Large intestine (tissue), 3 donors: Measurements from ENCODE around the gene C9orf50. TPM values are rescaled to one million over a fixed set of nuclear protein-coding genes. Genes with fewer than 3 reads are reported as not detected.

Experiments
- DNase-seq, 2 donors: peaks; one replicate each; pipeline versions ENCODE4 v3.0.0 to v3.0.0-alpha.2; 2013
- H3K27ac ChIP-seq: one replicate; pipeline ENCODE4 v1.5.1; 2013; ENCODE audit warnings: low read length
- H3K27me3 ChIP-seq: 2 replicates; pipeline ENCODE4 v1.6.1; 2013; ENCODE audit warnings: low read length; ENCODE audit not compliant: control insufficient read depth, insufficient read depth
- H3K36me3 ChIP-seq: 2 replicates; pipeline ENCODE4 v1.6.1; 2013; ENCODE audit warnings: low read length; ENCODE audit not compliant: control insufficient read depth, insufficient read depth
- H3K4me1 ChIP-seq: one replicate; pipeline ENCODE4 v1.6.1; 2013; ENCODE audit warnings: low read length; ENCODE audit not compliant: control insufficient read depth, insufficient read depth
- H3K4me3 ChIP-seq: one replicate; pipeline ENCODE4 v1.5.1; 2013; ENCODE audit warnings: low read length
- H3K9me3 ChIP-seq: one replicate; pipeline ENCODE4 v1.6.1; 2013; ENCODE audit warnings: mild to moderate bottlenecking, low read depth, low read length, moderate library complexity; ENCODE audit not compliant: control insufficient read depth
- WGBS: methylation state at CpG from one replicate; pipeline ENCODE4 v1.1.5; 2013; ENCODE audit warnings: low lambda C conversion rate; ENCODE audit not compliant: insufficient coverage; 5-methylcytosine and 5-hydroxymethylcytosine counted together
- polyA plus RNA-seq: library from polyadenylated mRNA; unstranded; fragments of 120-200 nt; gene quantifications from one replicate; pipeline ENCODE4 v1.2.1, GENCODE V29; 2013

C9orf50 gene
- polyA plus RNA-seq, 1 donor: 0.33 TPM

DNA sequence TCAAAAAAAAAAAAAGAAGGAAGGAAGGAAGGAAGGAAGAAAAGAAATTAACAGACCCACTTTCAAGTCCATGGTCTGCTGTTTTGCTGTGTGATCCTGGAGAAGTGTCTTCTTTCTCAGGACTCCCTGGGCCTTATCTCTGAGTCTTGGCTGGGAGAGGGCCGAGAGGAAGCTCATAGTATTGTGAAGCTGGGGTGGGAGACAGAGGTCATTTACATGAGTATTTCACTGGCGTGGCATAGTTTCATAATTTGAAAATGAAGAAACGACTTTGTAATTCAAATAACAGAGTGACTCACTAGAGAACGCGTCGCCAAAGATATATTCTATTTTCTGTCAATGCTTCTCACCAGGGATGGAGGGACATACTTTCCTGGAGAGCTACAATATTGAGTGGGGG, 2.4 kb upstream of the C9orf50 start:
- peaks cover 15% of the 10 kb centered on the region for H3K4me1 ChIP-seq
- no peak for DNase-seq
- H3K4me3 ChIP-seq: no peak overlapping the region
- peaks cover 8% of the 10 kb centered on the region for H3K36me3 ChIP-seq
- peaks cover 11% of the 10 kb centered on the region for H3K27me3 ChIP-seq
- 94% methylated on average over 2 of the region's 6 CpGs for WGBS
- H3K9me3 ChIP-seq: peaks cover 3% of the 10 kb centered on the region
- H3K27ac ChIP-seq: no peak overlapping the region

DNA sequence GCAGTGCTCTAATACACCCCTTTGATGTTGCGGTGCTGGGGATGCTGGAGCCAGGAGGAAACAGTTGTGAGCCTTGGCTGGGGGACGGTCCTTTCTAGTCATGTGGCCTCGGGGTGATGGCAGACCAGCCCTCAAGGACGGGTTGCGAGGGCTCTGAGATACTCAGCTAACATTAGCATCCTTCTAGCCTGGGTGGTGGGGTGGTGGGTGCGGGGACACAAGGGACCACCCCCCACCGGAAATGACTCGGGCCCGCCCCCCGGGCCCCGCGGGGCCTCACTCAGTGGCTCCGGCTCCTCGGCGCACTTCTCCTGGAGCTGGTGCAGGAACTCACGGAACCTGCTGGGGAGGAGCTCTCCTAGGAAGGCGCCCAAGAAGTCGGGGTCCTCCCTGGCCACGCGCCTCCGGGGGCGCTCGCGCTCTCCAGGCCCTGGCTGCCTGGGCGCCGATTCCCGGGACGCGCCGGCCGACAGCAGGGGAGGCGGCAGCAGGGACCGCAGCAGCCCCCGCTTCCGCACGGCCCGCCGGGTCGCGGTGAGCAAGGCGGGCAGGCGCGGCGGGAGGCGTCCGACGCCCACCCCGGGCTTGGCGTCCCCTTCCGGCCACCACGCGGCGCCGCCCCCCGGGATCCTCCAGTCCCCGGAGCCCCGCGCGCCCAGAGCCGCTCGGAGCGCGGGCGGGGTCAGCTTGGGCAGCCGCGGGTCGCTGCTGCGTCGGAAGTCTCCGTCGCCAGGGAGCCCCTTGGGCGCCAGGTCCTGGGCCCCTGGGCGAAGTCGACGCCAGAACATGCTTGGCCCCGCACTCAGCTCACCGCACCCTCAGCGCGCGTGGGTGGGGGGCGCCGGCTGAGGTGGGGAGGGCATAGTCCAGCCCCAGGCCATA, 873 bp downstream of the C9orf50 start:
- H3K4me3 ChIP-seq: peak overlapping the region; percentile 44
- peaks cover 3% of the 10 kb centered on the region for H3K9me3 ChIP-seq
- H3K36me3 ChIP-seq: no peaks in the 10 kb centered on the region
- H3K4me1 ChIP-seq: peaks cover 4% of the 10 kb centered on the region
- no peak overlapping the region for H3K27ac ChIP-seq
- H3K27me3 ChIP-seq: peaks cover 11% of the 10 kb centered on the region
- WGBS: no CpG with 5 or more reads among the region's 82 CpGs
- DNase-seq: peak; percentile 57 to 79

DNA sequence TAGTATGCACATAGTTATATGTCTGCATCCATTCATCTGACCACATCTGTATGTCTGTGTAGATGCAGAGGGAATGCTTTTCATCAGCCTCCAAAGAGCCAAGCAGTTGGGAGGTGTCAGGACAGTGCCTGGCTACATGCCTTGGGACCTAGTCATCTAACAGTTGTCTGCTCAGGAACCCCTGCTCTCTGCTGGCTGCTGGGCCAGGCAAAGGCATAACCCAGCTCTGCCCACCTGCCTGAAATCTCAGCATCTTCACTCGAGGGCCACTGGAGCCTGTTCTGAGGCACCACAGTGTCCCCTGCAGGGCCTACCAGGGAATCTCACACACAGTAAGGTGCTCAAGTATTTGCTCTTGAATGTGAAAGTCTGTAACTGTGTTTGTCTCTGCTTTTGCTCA, 3.7 kb downstream of the C9orf50 start:
- H3K36me3 ChIP-seq: no peaks in the 10 kb centered on the region
- peaks cover 3% of the 10 kb centered on the region for H3K9me3 ChIP-seq
- no CpG with 5 or more reads among the region's 1 CpG for WGBS
- H3K4me1 ChIP-seq: peaks cover 4% of the 10 kb centered on the region
- peaks cover 11% of the 10 kb centered on the region for H3K27me3 ChIP-seq
- no peak overlapping the region for H3K27ac ChIP-seq
- no peak for DNase-seq
- H3K4me3 ChIP-seq: no peak overlapping the region

DNA sequence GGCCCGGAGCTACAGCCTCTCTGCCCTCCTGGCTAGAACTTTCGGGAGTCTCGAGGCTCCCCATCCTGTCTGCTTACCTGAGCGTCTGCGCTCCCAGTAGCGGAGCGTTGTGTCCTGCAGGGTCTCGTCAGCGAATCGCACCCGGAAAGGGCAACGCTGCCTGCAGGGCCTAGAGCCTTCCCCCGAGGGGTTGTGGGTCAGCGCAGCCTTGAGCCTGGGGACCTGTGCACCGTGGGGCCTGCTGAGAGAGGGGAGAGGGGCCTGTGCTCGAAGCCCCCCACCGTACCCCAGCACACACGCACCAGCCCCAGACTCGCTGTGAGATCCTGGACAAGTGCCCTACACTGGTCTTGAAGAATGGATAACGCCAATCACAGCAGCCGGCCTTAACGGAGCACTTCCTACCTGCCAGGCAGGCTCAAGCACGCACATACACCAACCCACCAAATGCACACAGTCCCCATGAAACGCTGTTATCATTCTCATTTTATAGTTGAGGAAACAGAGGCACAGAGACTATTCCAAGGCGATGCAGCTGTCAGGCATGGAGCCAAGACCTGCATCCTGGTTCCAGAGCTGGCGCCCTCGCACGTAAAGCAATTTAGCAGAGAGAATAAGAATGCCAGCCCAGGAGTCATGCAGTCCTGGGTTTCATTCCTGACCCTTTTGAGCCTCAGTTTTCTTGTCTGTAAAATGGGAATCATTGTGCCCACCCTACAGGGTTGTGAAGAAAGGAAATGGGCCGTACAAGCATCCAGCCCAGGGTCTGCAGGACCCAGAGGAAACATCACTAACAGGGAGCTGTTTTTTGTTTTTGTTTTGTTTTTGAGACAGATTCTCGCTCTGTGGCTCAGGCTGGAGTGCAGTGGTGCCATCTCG, 5.3 kb downstream of the C9orf50 start:
- no peak overlapping the region for H3K4me3 ChIP-seq
- peaks cover 3% of the 10 kb centered on the region for H3K9me3 ChIP-seq
- H3K27ac ChIP-seq: no peak overlapping the region
- peaks cover 12% of the 10 kb centered on the region for H3K4me1 ChIP-seq
- H3K27me3 ChIP-seq: peaks cover 10% of the 10 kb centered on the region
- no peaks in the 10 kb centered on the region for H3K36me3 ChIP-seq
- DNase-seq: no peak
- no CpG with 5 or more reads among the region's 31 CpGs for WGBS

DNA sequence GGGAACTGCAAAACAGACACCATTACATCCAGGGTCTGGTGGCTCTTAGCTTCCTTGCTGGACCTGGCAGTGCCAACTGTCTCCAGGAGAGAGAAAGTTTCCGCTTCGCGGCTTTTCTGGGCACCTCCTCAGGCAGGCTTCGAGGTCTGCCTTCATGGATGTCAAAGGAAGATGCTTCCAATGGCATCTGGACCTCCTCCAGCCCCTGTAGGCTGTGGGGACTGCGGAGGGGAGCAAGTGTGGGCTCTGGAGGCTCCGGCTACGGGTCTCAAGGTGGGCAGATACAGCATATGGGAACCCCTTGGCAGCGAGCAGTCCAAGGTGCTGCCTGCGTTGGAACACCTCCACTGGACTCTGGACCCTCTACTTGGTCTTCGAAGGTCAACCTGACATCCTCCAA, 6.0 kb downstream of the C9orf50 start:
- Histone ChIP-seq H3K27me3 (peaks cover 6% of the 10 kb centered on the region), H3K9me3 (peaks cover 2% of the 10 kb centered on the region), H3K4me3 (no peak overlapping the region), H3K36me3 (no peaks in the 10 kb centered on the region), H3K27ac (no peak overlapping the region), H3K4me1 (peaks cover 12% of the 10 kb centered on the region)
- no CpG with 5 or more reads among the region's 10 CpGs for WGBS
- no peak for DNase-seq

DNA sequence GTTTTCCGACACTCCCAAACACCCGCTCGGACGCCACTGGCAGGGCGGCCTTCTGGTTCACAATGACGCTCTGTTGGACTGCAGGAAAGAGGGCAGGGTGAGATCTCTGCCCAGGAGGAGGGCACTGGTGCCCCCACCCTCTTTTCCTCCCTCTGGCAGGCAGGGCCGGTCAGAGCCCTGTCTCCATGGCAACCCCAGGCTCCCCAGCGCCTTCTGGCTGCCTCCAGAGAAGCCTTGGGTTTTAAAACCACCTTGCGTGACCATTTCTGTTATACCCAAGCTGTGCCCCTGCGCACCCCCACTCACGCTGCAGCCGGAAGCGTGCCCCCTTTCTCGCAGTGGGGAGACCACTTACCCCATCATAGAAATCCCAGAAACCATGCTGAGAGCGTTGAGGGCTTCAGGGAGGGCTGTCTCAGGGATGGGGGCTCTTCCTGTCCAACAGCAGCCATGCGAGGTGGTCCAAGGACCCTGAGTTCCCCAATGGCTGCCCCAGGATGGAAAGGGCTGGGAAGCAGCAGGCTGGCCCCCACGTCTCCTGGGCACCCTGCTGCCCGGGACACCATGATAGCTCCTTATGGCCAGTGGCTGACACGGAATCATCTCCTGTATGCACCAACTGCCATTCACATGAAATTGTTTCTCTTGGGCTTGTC, 7.3 kb downstream of the C9orf50 start:
- peaks cover 14% of the 10 kb centered on the region for H3K4me1 ChIP-seq
- WGBS: no CpG with 5 or more reads among the region's 19 CpGs
- H3K27me3 ChIP-seq: no peaks in the 10 kb centered on the region
- no peaks in the 10 kb centered on the region for H3K9me3 ChIP-seq
- no peak overlapping the region for H3K4me3 ChIP-seq
- no peaks in the 10 kb centered on the region for H3K36me3 ChIP-seq
- DNase-seq: no peak
- H3K27ac ChIP-seq: peak overlapping the region; percentile 0

DNA sequence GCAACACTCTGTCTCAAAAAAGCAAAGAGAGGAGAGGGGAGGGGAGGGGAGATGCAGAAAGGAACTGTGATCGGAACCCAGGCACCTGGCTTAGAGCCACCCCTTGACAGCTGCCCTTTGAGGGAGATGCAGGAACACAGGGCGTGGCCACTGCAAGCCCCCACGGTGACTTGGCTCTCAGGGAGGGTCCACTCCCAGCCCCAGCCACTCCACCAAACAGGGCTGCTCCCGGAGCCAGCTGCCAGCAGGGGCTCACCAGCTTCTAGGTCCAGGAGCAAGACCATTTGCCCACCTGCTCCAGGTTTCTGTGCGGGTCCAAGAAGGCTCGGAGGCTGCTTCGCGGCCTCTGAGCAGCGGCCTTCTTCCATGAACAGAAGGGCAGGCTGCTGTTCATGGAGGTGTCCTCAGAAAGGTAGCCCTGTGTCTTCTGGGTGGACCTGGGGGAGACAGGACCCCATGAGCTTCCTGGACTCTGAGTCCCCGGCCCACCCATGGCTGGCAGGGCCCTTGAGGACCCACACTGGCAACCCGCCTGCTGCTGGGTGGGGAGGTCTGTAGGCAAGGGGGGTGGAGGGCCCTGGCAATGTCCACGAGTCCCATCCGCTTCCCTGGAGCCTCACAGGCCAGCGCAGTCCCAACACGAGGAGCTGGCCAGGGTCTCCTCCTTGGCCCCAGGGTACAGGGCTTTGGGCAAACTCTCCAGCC, 7.9 kb downstream of the C9orf50 start:
- H3K27ac ChIP-seq: peak overlapping the region; percentile 0
- H3K27me3 ChIP-seq: no peaks in the 10 kb centered on the region
- no CpG with 5 or more reads among the region's 15 CpGs for WGBS
- peaks cover 14% of the 10 kb centered on the region for H3K4me1 ChIP-seq
- H3K36me3 ChIP-seq: no peaks in the 10 kb centered on the region
- H3K4me3 ChIP-seq: no peak overlapping the region
- no peak for DNase-seq
- no peaks in the 10 kb centered on the region for H3K9me3 ChIP-seq

DNA sequence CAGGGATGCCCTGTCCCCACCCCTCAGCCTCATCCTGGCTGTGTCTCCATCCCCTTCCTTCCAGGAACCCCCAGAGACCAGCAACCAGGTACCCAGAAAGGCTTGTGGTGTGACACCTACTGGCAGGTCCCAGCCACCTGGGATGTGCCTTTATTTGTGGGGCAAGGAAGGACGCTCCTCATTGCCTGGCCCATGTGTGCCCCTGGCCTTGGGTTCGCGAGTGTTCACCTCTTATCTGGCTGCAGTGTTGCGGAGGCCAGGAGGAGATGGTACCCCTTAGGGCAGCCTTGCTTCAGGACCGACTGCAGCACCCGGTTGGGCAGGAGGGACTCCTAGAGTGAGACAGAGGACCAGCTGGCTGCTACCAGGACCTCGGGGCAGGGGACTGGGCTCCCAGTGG, 8.8 kb downstream of the C9orf50 start:
- no CpG with 5 or more reads among the region's 7 CpGs for WGBS
- Histone ChIP-seq H3K27ac (no peak overlapping the region), H3K4me3 (no peak overlapping the region), H3K36me3 (no peaks in the 10 kb centered on the region), H3K4me1 (peaks cover 22% of the 10 kb centered on the region), H3K27me3 (no peaks in the 10 kb centered on the region), H3K9me3 (no peaks in the 10 kb centered on the region)
- no peak for DNase-seq

DNA sequence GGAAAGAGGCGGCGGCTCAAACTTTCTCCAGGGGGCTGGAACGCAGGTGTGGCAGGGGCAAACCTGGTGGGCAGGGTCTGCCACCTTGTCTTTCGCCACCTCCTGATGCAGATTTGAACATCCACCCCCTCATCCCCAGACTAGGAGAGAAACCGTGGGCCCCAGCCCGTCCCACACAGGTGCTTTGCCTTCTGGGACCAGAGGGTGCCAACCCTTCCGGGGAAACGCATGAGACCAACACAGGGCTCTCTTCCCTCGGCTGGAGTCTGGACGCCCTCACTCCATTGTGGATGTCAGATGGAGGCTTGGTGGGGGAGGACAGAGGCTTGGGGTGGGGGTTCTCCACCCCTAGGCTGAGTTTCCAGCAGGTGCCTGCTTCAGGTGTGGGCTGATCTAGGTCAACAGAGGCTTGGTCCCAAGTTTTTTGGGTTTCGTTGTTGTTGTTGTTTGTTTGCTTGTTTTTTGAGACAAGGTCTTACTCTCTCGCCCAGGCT, 9.5 kb downstream of the C9orf50 start:
- Histone ChIP-seq H3K27me3 (no peaks in the 10 kb centered on the region), H3K4me3 (peak overlapping the region; percentile 55), H3K36me3 (no peaks in the 10 kb centered on the region), H3K4me1 (peaks cover 29% of the 10 kb centered on the region), H3K9me3 (no peaks in the 10 kb centered on the region), H3K27ac (no peak overlapping the region)
- no CpG with 5 or more reads among the region's 12 CpGs for WGBS
- no peak for DNase-seq
